Cardiac muscle cell (in vitro differentiated cells and primary cell): ENCODE measurements around the gene FOXD4L3. TPM values are rescaled to one million over a fixed set of nuclear protein-coding genes. Genes with fewer than 3 reads are reported as not detected.
"Not testable (repeated sequence)": the region's sequence is repeated elsewhere in the genome, so short reads cannot be mapped to it uniquely, and the experiment has no call there.

Experiments used
- DNase-seq, 2 donors: peaks; one replicate each; pipeline versions ENCODE4 v3.0.0 to v3.0.0-alpha.2; 2010 to 2017; ENCODE audit warnings: low read depth in 1 of 2, low spot score in 1 of 2
- H3K27ac ChIP-seq: fragments of 200-600 bp; sonication (generic); 2 replicates; pipeline ENCODE4 v1.5.1; 2016
- H3K27me3 ChIP-seq: fragments of 200-600 bp; sonication (generic); 2 replicates; pipeline ENCODE4 v1.6.0; 2016; ENCODE audit warnings: control low read depth
- H3K36me3 ChIP-seq: fragments of 200-600 bp; sonication (generic); 2 replicates; pipeline ENCODE4 v1.5.1; 2016; ENCODE audit warnings: control low read depth
- H3K4me1 ChIP-seq: fragments of 200-600 bp; sonication (generic); 2 replicates; pipeline ENCODE4 v1.8.1; 2017; ENCODE audit warnings: low read depth, mild to moderate bottlenecking, mixed run types
- H3K4me3 ChIP-seq: fragments of 200-600 bp; sonication (generic); 2 replicates; pipeline ENCODE4 v1.5.1; 2016; ENCODE audit warnings: mild to moderate bottlenecking
- H3K9me3 ChIP-seq: fragments of 200-600 bp; sonication (generic); 2 replicates; pipeline ENCODE4 v1.5.1; 2017; ENCODE audit warnings: low read depth, mild to moderate bottlenecking, control low read depth
- polyA plus RNA-seq: library from polyadenylated mRNA; unstranded; fragments of >200 nt; fragmentation: Nextera tagmentation; extraction: Ambion mirVana; gene quantifications from 2 replicates; pipeline ENCODE4 v1.2.1, GENCODE V29; 2016
- total RNA-seq: library from RNA; depleted of rRNA; stranded (reverse); fragments of >200 nt; gene quantifications from 2 replicates; pipeline ENCODE4 v1.2.3, GENCODE V29; 2016

Gene FOXD4L3
- total RNA-seq (0.21 TPM in 1 of 2 replicates, not detected in the other), polyA plus RNA-seq (0.28 TPM in 1 of 2 replicates, not detected in the other)

DNA sequence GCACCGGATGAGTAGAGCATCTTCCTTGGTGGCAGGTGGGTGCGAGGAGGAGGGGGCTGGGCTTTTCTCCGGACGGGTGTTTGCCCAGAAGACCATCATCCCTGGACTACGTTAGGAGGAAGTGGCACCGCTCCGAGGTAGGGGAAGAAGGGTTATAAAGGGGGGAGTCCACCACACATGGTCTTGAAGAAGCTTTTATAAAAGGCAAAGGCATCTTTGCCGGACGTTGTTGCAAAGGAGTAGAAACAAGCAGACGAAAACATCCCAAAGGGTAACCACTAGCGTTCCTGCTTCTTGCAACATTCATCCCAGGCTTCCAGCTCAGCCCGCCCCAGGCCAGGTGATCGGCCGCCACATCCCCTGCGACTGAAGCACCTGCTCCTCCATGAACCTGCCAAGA is at the start of gene FOXD4L3:
FOXD4L3 (plus strand) TSS at position 301 of the 400 bp plus-strand sequence; CDS start at position 386, 85 bp downstream.
- peaks cover 16% of the 10 kb centered on the region for H3K27me3 ChIP-seq
- H3K4me3 ChIP-seq, H3K4me1 ChIP-seq, H3K27ac ChIP-seq, H3K9me3 ChIP-seq, H3K36me3 ChIP-seq, DNase-seq: not testable (repeated sequence)

DNA sequence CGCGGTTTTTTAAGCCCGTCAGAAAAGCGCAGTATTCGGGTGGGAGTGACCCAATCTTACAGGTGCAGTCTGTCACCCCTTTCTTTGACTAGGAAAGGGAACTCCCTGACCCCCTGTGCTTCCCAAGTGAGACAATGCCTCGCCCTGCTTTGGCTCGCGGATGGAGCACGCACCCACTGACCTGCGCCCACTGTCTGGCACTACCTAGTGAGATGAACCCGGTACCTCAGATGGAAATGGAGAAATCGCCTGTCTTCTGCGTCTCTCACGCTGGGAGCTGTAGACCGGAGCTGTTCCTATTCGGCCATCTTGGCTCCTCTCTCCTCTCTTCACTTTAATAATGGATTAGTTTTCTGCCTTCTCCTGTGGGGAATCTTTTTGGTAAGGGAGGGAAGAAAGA is 21.6 kb upstream of the FOXD4L3 start:
- H3K36me3 ChIP-seq, DNase-seq, H3K27ac ChIP-seq, H3K27me3 ChIP-seq, H3K4me1 ChIP-seq, H3K9me3 ChIP-seq, H3K4me3 ChIP-seq: not testable (repeated sequence)

DNA sequence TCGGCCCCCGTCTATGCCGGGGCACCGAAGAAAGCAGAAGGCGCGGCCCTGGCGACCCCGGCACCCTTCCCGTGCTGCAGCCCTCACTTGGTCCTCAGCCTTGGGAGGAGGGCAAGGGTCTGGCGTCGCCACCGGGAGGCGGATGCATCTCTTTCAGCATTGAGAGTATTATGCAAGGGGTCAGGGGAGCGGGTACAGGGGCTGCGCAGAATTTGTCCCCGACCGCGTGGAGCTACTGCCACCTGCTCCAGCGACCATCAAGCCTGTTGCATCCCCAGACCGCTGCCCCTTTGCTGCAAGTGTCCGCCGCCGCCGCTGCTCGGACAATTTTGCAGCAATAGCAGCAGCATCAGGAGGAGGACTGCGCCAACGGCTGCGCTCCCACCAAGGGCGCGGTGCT is 1.1 kb downstream of the FOXD4L3 start:
- H3K4me1 ChIP-seq, H3K36me3 ChIP-seq, H3K4me3 ChIP-seq, DNase-seq, H3K27ac ChIP-seq, H3K9me3 ChIP-seq: not testable (repeated sequence)
- H3K27me3 ChIP-seq, result peaks cover 20% of the 10 kb centered on the region

DNA sequence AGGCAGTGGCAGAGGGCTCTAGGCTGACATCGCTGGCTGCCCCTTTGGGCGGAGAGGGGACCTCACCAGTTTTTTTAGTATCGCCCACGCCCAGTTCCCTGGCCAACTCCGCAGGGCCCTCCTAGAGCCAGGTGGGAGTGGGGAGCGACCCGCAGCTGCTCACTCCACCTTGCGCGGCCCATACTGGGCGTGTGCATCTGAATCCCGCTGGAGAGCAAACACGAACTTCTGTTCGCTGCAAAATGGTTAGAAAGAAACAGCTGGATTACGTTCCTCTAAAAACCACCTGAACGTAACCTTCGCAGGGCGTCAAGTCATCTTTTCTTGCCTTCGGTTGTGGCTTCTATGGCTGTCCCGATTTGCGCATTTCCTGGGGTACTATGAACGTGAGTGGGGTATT is 1.5 kb downstream of the FOXD4L3 start:
- not testable (repeated sequence) for H3K36me3 ChIP-seq, DNase-seq, H3K4me3 ChIP-seq, H3K27ac ChIP-seq, H3K4me1 ChIP-seq, H3K9me3 ChIP-seq
- H3K27me3 ChIP-seq, result peaks cover 20% of the 10 kb centered on the region

DNA sequence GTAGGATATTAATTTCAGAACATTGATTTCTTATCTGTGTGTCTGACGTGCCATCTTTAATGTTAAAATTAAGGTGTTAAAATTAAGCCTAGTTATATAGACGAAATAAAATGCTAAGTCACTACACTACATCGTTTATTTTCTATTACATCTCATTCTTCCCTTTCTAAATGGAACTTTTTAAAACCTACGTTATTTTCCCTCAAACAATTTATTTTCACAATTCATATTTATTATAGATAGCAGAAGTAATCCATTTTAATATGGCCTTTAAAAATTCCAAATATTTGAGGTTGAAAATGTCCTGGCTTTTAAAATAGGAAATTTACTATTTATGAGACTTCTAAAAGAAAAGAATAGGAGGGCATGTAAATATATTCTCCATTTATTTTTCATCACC is 2.1 kb downstream of the FOXD4L3 start:
- peaks cover 22% of the 10 kb centered on the region for H3K27me3 ChIP-seq
- H3K27ac ChIP-seq, H3K36me3 ChIP-seq, H3K4me3 ChIP-seq, H3K4me1 ChIP-seq, DNase-seq, H3K9me3 ChIP-seq: not testable (repeated sequence)

DNA sequence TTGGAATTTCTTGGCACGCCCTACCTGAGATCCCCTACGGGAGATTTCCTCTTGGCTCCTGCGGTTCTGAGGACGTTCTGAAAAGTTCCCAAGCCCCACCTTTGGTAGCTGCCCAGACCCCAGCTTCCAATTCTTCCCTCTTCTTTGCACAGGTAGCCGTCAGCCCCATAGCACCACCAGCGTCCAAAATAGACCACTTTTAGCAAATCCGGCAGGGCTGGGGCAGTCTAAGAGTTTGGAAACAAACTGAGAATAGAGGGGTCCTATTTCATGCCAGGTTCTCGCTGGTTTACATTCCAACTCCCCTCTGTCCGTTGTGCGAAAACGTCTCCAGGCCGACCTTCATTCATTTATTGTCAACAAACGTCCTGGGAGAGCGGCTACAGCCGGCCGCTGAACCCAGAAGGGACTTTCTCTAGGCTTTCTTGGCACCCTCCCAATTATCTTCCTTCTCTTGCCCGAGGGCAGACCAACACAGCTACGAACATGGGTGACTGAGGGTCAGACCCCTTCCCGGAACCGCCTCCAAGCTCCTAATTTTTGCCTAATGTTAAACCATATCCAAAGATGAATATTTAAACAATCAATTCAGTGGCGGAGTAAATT is 3.1 kb downstream of the FOXD4L3 start:
- H3K9me3 ChIP-seq, result not testable (repeated sequence)

DNA sequence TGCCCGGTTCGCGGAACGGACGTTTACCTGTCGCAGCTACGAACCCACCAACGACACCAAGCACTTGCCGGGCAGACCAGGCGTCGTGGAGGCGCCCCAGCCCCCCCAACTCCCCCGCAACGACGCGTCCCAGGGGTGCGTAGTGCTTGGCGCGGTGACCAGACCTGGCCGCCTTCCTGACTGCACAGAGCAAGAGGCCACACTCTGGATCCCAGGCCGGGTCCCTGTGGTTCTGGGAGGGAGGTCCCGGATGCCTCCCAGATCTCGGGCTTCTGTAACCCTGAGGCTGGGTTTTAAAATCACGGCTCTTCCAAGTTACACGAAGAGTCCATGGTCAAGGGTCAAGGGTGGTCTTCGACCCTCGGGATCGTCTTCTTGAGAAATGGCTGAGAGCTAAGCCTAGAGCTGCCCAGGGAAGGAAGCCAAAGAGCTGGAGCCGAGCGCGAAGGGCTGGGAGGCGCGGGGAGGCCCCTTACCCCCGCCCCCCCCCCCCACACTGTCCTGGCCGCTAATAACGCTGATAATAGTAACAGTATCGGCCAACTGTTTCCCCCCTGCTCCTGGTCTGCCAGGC is 3.8 kb downstream of the FOXD4L3 start:
- H3K4me1 ChIP-seq, H3K9me3 ChIP-seq, DNase-seq, H3K36me3 ChIP-seq, H3K27ac ChIP-seq, H3K4me3 ChIP-seq: not testable (repeated sequence)
- H3K27me3 ChIP-seq, result peaks cover 24% of the 10 kb centered on the region

More for the DNA sequence above, 3.1 kb downstream of the FOXD4L3 start:
- not testable (repeated sequence) for H3K4me1 ChIP-seq, H3K27ac ChIP-seq, H3K4me3 ChIP-seq, DNase-seq, H3K36me3 ChIP-seq
- peaks cover 22% of the 10 kb centered on the region for H3K27me3 ChIP-seq

DNA sequence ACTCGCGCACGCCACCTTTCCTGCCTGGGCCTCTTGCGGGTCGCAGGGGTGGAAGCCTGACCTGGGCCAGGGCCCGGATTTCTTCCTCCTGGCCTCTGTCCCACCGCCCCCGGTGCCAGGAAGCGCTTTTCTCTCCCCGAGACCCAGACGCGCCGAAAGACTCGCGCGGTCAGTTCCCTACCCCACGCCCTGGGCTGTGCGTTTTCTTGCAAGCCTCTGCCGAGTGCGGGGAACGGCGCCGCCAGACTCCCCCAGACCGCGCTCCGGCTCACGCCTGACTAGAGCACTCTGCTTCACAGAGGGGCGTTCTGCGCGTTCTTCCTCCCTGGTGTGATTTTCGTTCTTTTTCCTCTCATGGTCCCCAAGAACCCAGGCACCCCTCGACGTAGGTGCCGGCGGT is 4.5 kb downstream of the FOXD4L3 start:
- H3K27ac ChIP-seq, DNase-seq, H3K9me3 ChIP-seq, H3K4me3 ChIP-seq, H3K4me1 ChIP-seq, H3K36me3 ChIP-seq: not testable (repeated sequence)
- H3K27me3 ChIP-seq, result peaks cover 27% of the 10 kb centered on the region

DNA sequence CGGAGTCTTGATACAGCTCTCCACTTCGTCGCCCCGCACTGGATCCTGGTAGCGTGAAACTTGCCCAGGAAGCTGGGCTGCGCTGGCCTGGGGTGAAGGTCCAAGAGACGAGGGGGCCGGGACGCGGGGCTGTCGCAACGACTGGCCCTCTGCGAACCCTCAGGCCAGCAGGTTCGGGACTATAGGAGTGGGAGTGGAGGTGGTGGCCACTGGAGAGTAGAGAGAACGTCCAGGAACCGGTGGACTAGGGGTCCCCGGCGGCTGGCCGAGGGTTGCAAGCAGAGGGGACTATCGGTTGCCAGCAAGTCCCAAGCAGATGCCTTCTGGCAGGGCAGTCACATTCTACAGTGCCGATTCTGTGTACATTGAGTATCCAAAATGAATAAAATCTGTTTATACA is 5.0 kb downstream of the FOXD4L3 start:
- H3K4me3 ChIP-seq, H3K36me3 ChIP-seq, DNase-seq, H3K27ac ChIP-seq, H3K9me3 ChIP-seq, H3K4me1 ChIP-seq: not testable (repeated sequence)
- H3K27me3 ChIP-seq, result peaks cover 27% of the 10 kb centered on the region

DNA sequence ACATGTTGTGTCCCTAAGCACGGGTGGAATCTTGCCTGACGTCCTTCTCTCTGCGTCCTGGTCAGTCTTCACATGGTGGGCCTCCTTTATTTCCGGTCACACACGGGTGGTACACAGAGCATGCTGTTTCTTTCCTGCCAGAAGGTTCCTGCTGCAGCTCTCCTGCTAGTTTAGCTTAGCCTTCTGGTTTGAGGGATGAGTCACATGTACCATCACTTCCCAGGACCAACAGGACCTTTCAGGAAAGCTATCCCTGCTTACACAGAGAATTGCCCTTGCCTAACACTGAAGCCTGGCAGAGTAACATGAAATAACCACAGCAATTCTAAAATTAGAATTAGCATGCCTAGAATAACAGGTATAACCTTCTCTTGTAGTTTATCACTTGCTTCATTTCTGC is 8.5 kb downstream of the FOXD4L3 start:
- H3K4me1 ChIP-seq, H3K36me3 ChIP-seq, H3K4me3 ChIP-seq, H3K9me3 ChIP-seq, DNase-seq, H3K27ac ChIP-seq: not testable (repeated sequence)
- peaks cover 27% of the 10 kb centered on the region for H3K27me3 ChIP-seq

DNA sequence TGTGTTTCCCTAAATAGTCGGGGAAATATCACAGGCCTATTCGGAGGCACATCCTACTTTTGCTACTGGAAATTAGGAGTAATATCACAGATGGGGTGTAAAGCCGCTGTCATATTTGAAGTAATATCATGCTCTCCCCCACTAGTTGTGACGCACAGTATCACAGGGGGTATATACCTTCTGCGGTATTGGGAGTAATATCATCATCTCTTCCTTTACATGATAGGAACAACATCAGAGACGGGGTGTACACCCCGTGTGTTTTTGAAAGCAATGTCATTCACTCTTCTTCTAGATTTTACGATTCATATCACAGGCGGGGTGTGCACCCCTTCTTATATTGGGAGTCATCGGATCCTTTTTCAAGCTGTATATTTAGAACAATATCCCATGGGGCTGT is 15.5 kb downstream of the FOXD4L3 start:
- H3K27ac ChIP-seq, DNase-seq, H3K4me1 ChIP-seq, H3K4me3 ChIP-seq, H3K36me3 ChIP-seq, H3K9me3 ChIP-seq: not testable (repeated sequence)
- peaks cover 18% of the 10 kb centered on the region for H3K27me3 ChIP-seq

DNA sequence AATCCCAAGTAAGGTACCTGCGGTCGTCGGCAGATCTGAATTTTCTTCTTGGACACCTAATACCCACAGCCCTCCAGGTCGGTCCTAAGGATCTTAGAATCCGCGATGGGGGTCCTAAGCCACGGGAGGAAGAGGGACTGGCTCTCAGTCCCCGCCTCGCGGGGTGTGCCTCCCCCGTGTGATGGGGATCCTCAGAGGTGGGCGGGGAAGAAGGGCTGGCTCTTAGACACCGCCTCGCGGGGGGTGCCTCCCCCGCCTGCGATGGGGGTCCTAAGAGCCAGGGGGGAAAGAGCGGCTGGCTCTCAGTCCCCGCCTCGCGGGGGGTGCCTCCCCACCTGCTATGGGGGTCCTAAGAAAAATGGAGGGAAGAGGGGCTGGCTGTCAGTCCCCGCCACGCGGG is 21.1 kb downstream of the FOXD4L3 start:
- not testable (repeated sequence) for H3K4me3 ChIP-seq, H3K27ac ChIP-seq, H3K4me1 ChIP-seq, H3K9me3 ChIP-seq, DNase-seq, H3K36me3 ChIP-seq
- peaks cover 14% of the 10 kb centered on the region for H3K27me3 ChIP-seq

DNA sequence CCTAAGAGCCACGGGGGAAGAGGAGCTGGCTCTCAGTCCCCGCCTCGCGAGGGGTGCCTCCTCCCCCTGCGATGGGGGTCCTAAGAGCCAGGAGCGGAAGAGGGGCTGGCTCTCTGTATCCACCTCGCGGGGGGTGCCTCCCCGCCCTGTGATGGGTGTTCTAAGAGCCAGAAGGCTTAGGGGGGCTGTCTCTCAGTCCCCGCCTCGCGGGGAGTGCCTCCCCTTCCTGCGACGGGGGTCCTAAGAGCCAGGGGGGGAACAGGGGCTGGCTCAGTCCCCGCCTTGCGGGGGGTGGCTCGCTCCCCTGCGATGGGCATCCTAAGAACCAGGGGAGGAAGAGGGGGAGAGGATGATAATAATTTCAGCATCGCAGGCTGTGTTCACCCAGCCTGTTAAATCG is 21.9 kb downstream of the FOXD4L3 start:
- DNase-seq, H3K27ac ChIP-seq, H3K9me3 ChIP-seq, H3K36me3 ChIP-seq, H3K4me1 ChIP-seq, H3K4me3 ChIP-seq: not testable (repeated sequence)
- H3K27me3 ChIP-seq, result peaks cover 13% of the 10 kb centered on the region

DNA sequence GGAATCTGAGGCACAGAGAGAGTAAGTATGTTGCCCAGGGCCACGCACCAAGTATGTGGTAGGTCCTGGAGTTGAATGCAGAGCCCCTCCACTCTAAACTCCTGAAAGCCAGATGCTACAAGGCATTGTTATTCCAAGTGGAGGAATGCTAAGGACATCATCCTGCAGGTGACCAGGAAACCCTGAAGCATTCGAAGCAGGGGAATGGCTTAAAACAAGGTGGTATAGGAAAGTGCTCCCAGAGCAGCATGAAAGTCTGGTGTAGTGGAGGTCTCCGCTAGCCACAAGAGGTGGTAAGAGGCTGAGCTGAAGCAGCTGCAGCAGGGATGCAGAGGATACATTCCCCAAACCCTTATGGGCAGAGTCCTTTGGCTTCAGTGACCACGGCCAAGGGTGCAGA is 26.4 kb downstream of the FOXD4L3 start:
- not testable (repeated sequence) for DNase-seq, H3K9me3 ChIP-seq, H3K4me3 ChIP-seq, H3K36me3 ChIP-seq, H3K27me3 ChIP-seq, H3K27ac ChIP-seq, H3K4me1 ChIP-seq
